GM19452 (cell line): ENCODE data around the gene MAN1A1.

Source experiments
- ATAC-seq: cut with Tn5 transposase; IDR thresholded peaks from one replicate; pipeline ENCODE4 v1.9.1; 2021; ENCODE audit not compliant: unreplicated experiment

The MAN1A1 gene

GRCh38 chr6:119148825-119149525 lies 200.6 kb downstream of the MAN1A1 start:
- ATAC-seq = no peak

- no peak for ATAC-seq
These were observed 201.3 kb downstream of the MAN1A1 start for GRCh38 chr6:119148098-119148824.

- peak; percentile 97 for ATAC-seq
These were observed 202.2 kb downstream of the MAN1A1 start for GRCh38 chr6:119147101-119148053.

GRCh38 chr6:119145111-119145510 lies 204.4 kb downstream of the MAN1A1 start:
- no peak for ATAC-seq

- ATAC-seq = no peak
These were observed 206.9 kb downstream of the MAN1A1 start for GRCh38 chr6:119142637-119143036.

GRCh38 chr6:119142041-119142440 lies 207.5 kb downstream of the MAN1A1 start:
- ATAC-seq = no peak

GRCh38 chr6:119140196-119141140 lies 209.1 kb downstream of the MAN1A1 start:
- ATAC-seq = no peak

- ATAC-seq = peak; percentile 91
These were observed 210.5 kb downstream of the MAN1A1 start for GRCh38 chr6:119138906-119139541.

- no peak for ATAC-seq
These were observed 212.1 kb downstream of the MAN1A1 start for GRCh38 chr6:119137194-119138072.

GRCh38 chr6:119134752-119135151 lies 214.8 kb downstream of the MAN1A1 start:
- no peak for ATAC-seq

GRCh38 chr6:119133400-119133799 lies 216.2 kb downstream of the MAN1A1 start:
- ATAC-seq = no peak

- no peak for ATAC-seq
These were observed 217.1 kb downstream of the MAN1A1 start for GRCh38 chr6:119132261-119132981.

- ATAC-seq = no peak
These were observed 219.5 kb downstream of the MAN1A1 start for GRCh38 chr6:119129968-119130484.

- ATAC-seq = peak; percentile 79
These were observed 220.2 kb downstream of the MAN1A1 start for GRCh38 chr6:119129148-119129967.

GRCh38 chr6:119128252-119128912 lies 221.2 kb downstream of the MAN1A1 start:
- no peak for ATAC-seq

- no peak for ATAC-seq
These were observed 221.9 kb downstream of the MAN1A1 start for GRCh38 chr6:119127627-119128026.
